HEK293 (cell line): ENCODE data around the gene CCDC149.

Source experiments
- HOXA7 ChIP-seq: sonication (generic); formaldehyde crosslinking; IDR thresholded peaks from 2 replicates; pipeline ENCODE4 v1.8.1; 2022; ENCODE audit warnings: missing genetic modification reagents, borderline replicate concordance
- KLF16 ChIP-seq: fragments of 450-650 bp; formaldehyde crosslinking; IDR thresholded peaks from 2 replicates; pipeline ENCODE4 v1.5.1; 2017; ENCODE audit warnings: missing biosample characterization, missing genetic modification characterization
- ZNF184 ChIP-seq: fragments of 450-650 bp; IDR thresholded peaks from 2 replicates; pipeline ENCODE4 v1.5.1; 2018; ENCODE audit warnings: missing biosample characterization, mild to moderate bottlenecking, missing genetic modification characterization
- ZNF391 ChIP-seq: fragments of 450-650 bp; formaldehyde crosslinking; IDR thresholded peaks from 2 replicates; pipeline ENCODE4 v1.5.1; 2016; ENCODE audit warnings: low read depth, missing biosample characterization, missing genetic modification characterization, borderline replicate concordance
- ZNF501 ChIP-seq: fragments of 450-650 bp; formaldehyde crosslinking; IDR thresholded peaks from 2 replicates; pipeline ENCODE4 v1.5.1; 2016; ENCODE audit warnings: missing biosample characterization, missing genetic modification characterization
- ZNF747 ChIP-seq: fragments of 450-650 bp; formaldehyde crosslinking; IDR thresholded peaks from 2 replicates; pipeline ENCODE4 v1.5.1; 2016; ENCODE audit warnings: missing biosample characterization, missing genetic modification characterization
- TF ChIP-seq, protein P1 (sequence below): fragments of 450-650 bp; formaldehyde crosslinking; IDR thresholded peaks from 2 replicates; pipeline ENCODE4 v1.5.1; 2016; ENCODE audit warnings: missing biosample characterization, missing genetic modification characterization

DNA sequence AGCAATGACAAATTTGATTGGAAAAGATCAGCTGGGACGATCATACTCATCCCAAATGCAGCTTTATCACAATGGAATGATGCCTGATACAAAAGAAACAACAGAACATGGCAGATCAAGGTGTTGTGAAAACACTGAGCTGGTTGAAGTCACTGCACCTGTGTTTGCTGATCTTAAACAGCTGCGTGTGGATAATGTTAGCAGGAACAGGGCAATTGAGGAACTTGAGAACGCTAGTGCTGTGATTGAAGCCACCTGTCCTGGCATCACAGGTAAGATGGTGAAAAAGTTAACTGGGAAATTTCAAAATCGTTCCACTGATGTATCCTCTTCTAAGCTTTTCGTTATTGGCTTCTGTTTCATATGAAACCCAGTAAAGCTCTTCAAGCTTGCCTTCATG lies 144.8 kb downstream of the CCDC149 start:
- TF ChIP-seq KLF16 (no peak), ZNF184 (tag by site-specific recombination) (no peak), HOXA7 (CRISPR knock-in tag) (no peak), ZNF501 (no peak), ZNF391 (tag by site-specific recombination) (no peak), ZNF747 (tag by site-specific recombination) (no peak)
- TF ChIP-seq, protein P1, sequence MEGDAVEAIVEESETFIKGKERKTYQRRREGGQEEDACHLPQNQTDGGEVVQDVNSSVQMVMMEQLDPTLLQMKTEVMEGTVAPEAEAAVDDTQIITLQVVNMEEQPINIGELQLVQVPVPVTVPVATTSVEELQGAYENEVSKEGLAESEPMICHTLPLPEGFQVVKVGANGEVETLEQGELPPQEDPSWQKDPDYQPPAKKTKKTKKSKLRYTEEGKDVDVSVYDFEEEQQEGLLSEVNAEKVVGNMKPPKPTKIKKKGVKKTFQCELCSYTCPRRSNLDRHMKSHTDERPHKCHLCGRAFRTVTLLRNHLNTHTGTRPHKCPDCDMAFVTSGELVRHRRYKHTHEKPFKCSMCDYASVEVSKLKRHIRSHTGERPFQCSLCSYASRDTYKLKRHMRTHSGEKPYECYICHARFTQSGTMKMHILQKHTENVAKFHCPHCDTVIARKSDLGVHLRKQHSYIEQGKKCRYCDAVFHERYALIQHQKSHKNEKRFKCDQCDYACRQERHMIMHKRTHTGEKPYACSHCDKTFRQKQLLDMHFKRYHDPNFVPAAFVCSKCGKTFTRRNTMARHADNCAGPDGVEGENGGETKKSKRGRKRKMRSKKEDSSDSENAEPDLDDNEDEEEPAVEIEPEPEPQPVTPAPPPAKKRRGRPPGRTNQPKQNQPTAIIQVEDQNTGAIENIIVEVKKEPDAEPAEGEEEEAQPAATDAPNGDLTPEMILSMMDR (tag by site-specific recombination): no peak
